ENCODE data around the gene TXNDC15. TPM values are rescaled to one million over a fixed set of nuclear protein-coding genes. Genes with fewer than 3 reads are reported as not detected.

The TXNDC15 gene
- total and polyA plus RNA-seq, 2 of the 13 experiments (the other 11 are each of a cell fraction or from before 2014, with no cell fraction given), result 22.2 to 49.9 TPM

GRCh38 chr5:134904610-134905245, 30.6 kb downstream of the TXNDC15 start, which contains the start of gene PCBD2 (continued):
- TF ChIP-seq ZNF468 (CRISPR knock-in tag; IDR thresholded peaks at IDR 0.05) (0 out of 2 replicates have a peak, but pooled peaks have one; percentile 25), IKZF4 (CRISPR knock-in tag; IDR thresholded peaks at IDR 0.05; ENCODE audit: borderline replicate concordance, low read depth, not compliant biosample characterization) (no peak), CHD4 (IDR thresholded peaks at IDR 0.05; ENCODE audit: borderline replicate concordance, low read length) (no peak), HDAC1 (CRISPR knock-in tag; IDR thresholded peaks at IDR 0.05) (peak; percentile 91), ZNF224 (CRISPR knock-in tag; IDR thresholded peaks at IDR 0.05) (no peak), ZNF891 (CRISPR knock-in tag; IDR thresholded peaks at IDR 0.05) (no peak; the same call in 1 of the 2 replicates), CBX1 (IDR thresholded peaks at IDR 0.05; ENCODE audit: low read depth) (no peak), NONO (IDR thresholded peaks at IDR 0.05) (no peak), NONO (CRISPR knock-in tag; conservative IDR thresholded peaks at IDR 0.05) (peak; percentile 98), SNRNP70 (IDR thresholded peaks at IDR 0.05; ENCODE audit: low read depth, low read length) (no peak), ZNF792 (CRISPR knock-in tag; IDR thresholded peaks at IDR 0.05) (peak; percentile 63), ELF4 (CRISPR knock-in tag; IDR thresholded peaks at IDR 0.05; ENCODE audit: borderline replicate concordance) (no peak), SCMH1 (CRISPR knock-in tag; IDR thresholded peaks at IDR 0.05; ENCODE audit: borderline replicate concordance) (no peak), SMARCC2 (IDR thresholded peaks at IDR 0.05) (no peak), RAD21 (CRISPR knock-in tag; IDR thresholded peaks at IDR 0.05) (peak; percentile 88), ZSCAN31 (CRISPR knock-in tag; IDR thresholded peaks at IDR 0.05; ENCODE audit: low read depth) (peak; percentile 96), YEATS2 (CRISPR knock-in tag; IDR thresholded peaks at IDR 0.05; ENCODE audit: borderline replicate concordance) (peak; percentile 65; the same call in 1 of the 2 replicates), ZNF768 (CRISPR knock-in tag; IDR thresholded peaks at IDR 0.05) (peak; percentile 54), ZNF672 (CRISPR knock-in tag; IDR thresholded peaks at IDR 0.05) (peak; percentile 46; the same call in 1 of the 2 replicates), ZNF720 (CRISPR knock-in tag; IDR thresholded peaks at IDR 0.05) (no peak), THRA (CRISPR knock-in tag; IDR thresholded peaks at IDR 0.05; ENCODE audit: borderline replicate concordance) (no peak), ZNF761 (CRISPR knock-in tag; conservative IDR thresholded peaks at IDR 0.05) (peak; percentile 89; the same call in 1 of the 2 replicates), ZNF230 (CRISPR knock-in tag; IDR thresholded peaks at IDR 0.05) (peak; percentile 82; the same call in 1 of the 2 replicates)
- TF ChIP-seq, protein P1, sequence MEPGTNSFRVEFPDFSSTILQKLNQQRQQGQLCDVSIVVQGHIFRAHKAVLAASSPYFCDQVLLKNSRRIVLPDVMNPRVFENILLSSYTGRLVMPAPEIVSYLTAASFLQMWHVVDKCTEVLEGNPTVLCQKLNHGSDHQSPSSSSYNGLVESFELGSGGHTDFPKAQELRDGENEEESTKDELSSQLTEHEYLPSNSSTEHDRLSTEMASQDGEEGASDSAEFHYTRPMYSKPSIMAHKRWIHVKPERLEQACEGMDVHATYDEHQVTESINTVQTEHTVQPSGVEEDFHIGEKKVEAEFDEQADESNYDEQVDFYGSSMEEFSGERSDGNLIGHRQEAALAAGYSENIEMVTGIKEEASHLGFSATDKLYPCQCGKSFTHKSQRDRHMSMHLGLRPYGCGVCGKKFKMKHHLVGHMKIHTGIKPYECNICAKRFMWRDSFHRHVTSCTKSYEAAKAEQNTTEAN (CRISPR knock-in tag; conservative IDR thresholded peaks at IDR 0.05), result peak; percentile 25
- TF ChIP-seq, protein P2, sequence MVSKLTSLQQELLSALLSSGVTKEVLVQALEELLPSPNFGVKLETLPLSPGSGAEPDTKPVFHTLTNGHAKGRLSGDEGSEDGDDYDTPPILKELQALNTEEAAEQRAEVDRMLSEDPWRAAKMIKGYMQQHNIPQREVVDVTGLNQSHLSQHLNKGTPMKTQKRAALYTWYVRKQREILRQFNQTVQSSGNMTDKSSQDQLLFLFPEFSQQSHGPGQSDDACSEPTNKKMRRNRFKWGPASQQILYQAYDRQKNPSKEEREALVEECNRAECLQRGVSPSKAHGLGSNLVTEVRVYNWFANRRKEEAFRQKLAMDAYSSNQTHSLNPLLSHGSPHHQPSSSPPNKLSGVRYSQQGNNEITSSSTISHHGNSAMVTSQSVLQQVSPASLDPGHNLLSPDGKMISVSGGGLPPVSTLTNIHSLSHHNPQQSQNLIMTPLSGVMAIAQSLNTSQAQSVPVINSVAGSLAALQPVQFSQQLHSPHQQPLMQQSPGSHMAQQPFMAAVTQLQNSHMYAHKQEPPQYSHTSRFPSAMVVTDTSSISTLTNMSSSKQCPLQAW (CRISPR knock-in tag; IDR thresholded peaks at IDR 0.05), result peak; percentile 56; the same call in 1 of the 2 replicates
- TF ChIP-seq, protein P3, sequence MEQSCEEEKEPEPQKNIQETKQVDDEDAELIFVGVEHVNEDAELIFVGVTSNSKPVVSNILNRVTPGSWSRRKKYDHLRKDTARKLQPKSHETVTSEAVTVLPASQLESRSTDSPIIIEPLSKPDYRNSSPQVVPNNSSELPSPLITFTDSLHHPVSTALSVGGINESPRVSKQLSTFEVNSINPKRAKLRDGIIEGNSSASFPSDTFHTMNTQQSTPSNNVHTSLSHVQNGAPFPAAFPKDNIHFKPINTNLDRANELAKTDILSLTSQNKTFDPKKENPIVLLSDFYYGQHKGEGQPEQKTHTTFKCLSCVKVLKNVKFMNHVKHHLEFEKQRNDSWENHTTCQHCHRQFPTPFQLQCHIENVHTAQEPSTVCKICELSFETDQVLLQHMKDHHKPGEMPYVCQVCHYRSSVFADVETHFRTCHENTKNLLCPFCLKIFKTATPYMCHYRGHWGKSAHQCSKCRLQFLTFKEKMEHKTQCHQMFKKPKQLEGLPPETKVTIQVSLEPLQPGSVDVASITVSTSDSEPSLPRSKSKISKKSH (CRISPR knock-in tag; IDR thresholded peaks at IDR 0.05; ENCODE audit: borderline replicate concordance), result no peak

Data from HepG2 (cell line).